GM15510 (cell line): ENCODE results near the gene ADGRE1.

Source experiments
- POLR2A ChIP-seq: IDR thresholded peaks from 3 replicates; pipeline ENCODE4 v1.6.1; 2011; ENCODE audit warnings: borderline replicate concordance; ENCODE audit not compliant: insufficient read length; ENCODE audit errors: extremely low read depth

Gene ADGRE1, protein sequence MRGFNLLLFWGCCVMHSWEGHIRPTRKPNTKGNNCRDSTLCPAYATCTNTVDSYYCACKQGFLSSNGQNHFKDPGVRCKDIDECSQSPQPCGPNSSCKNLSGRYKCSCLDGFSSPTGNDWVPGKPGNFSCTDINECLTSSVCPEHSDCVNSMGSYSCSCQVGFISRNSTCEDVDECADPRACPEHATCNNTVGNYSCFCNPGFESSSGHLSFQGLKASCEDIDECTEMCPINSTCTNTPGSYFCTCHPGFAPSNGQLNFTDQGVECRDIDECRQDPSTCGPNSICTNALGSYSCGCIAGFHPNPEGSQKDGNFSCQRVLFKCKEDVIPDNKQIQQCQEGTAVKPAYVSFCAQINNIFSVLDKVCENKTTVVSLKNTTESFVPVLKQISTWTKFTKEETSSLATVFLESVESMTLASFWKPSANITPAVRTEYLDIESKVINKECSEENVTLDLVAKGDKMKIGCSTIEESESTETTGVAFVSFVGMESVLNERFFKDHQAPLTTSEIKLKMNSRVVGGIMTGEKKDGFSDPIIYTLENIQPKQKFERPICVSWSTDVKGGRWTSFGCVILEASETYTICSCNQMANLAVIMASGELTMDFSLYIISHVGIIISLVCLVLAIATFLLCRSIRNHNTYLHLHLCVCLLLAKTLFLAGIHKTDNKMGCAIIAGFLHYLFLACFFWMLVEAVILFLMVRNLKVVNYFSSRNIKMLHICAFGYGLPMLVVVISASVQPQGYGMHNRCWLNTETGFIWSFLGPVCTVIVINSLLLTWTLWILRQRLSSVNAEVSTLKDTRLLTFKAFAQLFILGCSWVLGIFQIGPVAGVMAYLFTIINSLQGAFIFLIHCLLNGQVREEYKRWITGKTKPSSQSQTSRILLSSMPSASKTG

DNA sequence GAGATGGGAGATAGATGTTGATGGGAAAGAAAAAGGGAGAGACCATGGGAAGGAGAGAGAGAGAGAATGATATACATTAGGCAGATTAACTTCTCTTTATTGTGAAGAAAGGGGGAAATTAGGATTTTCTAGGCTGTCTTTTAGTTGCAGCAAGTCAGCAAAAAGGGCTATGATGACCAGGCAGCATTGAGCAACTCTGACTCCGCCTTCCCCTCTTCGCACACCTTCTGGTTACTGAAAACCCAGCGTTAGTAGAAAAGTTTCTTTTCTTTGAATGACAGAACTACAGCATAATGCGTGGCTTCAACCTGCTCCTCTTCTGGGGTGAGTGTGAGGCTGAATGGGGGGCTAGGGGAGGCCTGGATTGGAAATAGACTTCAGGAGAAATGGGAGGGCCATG lies at the start of gene ADGRE1:
Gene ADGRE1 (plus strand): TSS at position 264 of the 400 bp plus-strand sequence. CDS start 30 bp downstream, at position 294.
- no peak for TF ChIP-seq POLR2A

DNA sequence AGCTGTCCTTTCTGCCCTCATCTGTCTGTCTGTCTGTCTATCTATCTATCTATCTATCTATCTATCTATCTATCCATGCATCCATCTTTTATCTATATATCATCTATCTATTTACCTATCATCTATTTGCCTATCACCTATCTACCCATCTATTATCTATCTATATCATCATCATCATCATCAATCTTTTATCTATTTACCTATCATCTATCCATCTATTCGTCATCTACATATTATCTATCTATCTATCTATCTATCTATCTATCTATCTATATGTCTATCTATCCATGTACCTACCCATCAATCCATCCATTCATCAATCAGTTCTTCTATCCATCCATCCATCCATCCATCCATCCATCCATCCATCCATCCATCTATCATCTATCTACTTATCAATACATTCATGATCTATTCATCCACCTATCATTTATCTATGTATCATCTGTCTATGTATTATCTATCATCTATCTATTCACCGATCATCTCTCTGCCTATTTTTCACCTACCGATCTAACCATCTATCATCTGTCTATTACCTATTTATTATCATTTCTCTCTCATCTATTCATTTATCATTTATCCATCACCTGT lies 49.2 kb upstream of the ADGRE1 start:
- TF ChIP-seq POLR2A, result no peak

DNA sequence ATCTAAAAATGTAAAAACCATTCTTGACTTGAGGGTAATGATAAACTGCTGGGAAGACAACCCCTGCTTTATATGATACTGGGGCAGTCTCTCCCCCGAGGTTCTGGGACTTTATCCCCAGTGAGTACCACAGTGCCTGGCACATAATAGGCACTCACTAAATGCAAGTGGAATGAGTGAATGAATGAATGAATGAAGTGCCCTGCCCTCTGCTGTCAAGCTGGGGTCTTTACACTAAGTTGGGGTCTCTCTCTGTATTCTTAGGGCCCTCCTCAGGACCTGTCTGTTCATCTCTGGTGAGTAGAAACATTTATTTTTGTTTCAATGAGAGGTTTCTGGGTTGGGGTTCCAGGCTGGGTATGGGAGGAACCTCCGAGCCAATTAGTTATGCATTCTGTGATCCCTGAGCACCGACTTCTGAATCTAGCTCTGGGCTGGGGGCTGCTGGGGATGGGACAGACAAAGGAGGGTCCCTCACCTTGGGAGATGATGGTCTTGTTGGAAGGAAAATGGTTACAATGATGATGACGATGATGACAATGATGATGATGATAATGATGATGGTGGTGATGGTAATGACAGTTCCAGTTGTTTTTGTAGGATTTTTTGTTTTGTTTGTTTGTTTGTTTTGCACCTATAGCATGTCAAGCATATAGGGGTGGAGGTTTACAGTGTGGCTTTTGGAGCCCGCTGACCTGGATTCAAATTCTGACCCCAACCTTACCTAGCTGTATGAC lies 44.3 kb upstream of the ADGRE1 start:
- TF ChIP-seq POLR2A, result no peak

DNA sequence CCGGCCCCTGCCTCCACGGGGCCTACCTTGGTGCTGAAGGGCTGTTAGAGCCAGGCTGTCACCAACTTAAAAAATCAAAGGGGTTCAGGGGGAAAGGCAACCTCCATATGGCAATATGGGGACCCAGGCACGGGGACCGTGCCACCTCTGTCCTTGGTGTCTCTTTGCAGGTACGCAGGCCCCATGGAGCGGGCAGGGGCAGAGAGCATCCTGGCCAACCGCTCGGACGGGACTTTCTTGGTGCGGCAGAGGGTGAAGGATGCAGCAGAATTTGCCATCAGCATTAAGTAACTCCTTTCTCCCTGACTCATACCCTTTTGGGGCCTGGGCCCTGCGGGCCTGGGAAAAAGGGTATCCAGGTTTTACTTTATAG lies 39.6 kb upstream of the ADGRE1 start:
- no peak for TF ChIP-seq POLR2A

DNA sequence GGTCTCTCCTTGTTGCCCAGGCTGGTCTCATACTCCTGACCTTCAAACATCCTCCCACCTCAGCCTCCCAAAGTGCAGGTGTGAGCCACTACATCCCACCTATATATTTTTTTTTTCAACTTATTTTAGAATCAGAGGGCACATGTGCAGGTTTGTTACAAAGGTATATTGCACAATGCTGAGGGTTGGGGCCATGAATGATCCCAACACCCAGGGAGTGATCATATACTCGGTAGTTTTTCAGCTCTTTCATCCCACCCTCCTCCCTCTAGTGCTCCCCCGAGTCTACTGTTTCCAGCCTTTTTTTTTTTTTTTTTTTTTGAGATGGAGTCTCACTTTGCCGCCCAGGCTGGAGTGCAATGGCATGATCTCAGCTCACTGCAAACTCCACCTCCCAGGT lies 38.4 kb upstream of the ADGRE1 start:
- TF ChIP-seq POLR2A, result no peak

DNA sequence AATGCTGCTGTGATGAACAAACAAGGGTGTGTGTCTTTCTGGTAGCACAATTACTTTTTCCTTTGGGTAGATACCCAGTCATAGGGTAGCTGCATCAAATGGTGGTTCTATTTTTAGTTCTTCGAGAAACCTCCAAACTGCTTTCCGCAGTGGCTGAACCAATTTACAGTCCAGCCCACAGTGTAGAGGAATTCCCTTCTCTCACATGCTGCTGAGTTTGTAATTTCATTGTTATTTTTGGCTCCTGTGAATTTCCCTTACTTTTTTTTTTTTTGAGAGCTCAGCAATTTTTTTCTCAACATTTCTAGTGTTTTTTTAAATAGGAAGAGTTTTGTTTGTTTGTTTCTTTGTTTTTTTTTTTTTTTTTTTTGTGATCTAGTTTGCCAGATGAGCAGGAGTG lies 37.5 kb upstream of the ADGRE1 start:
- no peak for TF ChIP-seq POLR2A

DNA sequence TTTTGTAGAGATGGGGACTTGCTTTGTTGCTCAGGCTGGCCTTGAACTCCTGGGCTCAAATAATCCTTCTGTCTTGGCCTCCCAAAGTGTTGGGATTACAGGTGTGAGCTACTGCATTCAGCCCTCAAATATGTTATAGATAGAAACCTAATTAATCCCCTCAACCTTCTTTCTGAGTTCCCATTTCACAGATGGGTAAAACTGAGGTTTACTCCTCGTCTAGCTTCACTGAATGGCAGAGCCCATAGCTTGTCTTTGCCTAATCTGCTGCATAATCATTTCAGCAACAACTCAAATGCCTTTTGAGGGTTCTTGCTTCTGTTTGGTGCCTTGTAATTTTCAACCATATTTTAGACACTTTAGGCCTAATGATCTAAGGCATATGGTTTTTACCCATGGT lies 36.0 kb upstream of the ADGRE1 start:
- TF ChIP-seq POLR2A, result no peak

DNA sequence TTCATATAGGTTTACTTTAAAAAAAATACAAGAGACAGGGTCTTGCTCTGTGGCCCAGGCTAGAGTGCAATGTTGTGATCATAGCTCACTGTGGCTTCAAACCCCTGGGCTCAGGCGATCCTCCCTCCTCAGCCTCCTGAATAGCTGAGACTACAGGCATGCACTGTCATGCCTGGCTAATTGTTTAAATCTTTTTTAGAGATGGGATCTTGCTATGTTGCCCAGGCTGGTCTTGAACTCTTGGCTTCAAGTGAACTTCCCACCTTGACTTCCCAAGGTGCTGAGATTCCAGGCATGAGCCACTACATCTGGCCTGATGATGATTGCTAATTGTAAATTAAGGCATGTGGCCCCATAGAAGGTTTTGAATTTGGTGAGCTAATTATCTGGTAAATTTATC lies 35.4 kb upstream of the ADGRE1 start:
- TF ChIP-seq POLR2A, result no peak

DNA sequence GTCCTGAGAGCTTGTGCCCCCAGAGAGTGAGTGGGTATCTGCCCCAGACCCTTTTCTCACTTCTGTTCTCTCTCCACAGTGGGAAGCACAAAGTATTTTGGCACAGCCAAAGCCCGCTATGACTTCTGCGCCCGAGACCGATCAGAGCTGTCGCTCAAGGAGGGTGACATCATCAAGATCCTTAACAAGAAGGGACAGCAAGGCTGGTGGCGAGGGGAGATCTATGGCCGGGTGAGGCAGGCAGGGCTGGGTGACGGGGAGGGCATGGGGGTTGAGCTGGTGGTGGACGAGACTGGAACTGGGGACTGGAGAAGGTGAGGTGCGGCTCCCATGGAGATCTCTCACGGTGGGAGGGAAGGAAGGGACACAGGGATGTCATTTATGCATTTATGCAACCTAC lies 33.5 kb upstream of the ADGRE1 start:
- TF ChIP-seq POLR2A, result no peak

DNA sequence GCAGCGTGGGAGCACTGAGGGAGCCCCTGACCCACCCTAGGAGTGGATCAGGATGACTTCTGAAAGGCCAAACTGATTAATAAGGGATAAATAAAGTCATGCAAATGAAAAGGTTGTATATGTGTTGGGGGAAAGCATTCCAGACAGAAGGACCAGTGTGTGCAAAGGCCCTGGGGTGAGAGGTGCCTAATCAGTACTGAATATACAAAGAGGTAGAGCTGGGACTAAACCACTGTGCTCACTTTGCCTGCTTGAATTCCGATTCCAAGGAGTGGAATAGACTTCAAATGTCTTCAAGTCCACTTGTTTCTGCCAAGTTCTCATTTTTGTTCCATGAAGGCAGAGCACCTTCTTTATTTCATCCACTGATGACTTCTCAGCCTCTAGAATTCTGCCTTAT lies 32.6 kb upstream of the ADGRE1 start:
- TF ChIP-seq POLR2A, result no peak

DNA sequence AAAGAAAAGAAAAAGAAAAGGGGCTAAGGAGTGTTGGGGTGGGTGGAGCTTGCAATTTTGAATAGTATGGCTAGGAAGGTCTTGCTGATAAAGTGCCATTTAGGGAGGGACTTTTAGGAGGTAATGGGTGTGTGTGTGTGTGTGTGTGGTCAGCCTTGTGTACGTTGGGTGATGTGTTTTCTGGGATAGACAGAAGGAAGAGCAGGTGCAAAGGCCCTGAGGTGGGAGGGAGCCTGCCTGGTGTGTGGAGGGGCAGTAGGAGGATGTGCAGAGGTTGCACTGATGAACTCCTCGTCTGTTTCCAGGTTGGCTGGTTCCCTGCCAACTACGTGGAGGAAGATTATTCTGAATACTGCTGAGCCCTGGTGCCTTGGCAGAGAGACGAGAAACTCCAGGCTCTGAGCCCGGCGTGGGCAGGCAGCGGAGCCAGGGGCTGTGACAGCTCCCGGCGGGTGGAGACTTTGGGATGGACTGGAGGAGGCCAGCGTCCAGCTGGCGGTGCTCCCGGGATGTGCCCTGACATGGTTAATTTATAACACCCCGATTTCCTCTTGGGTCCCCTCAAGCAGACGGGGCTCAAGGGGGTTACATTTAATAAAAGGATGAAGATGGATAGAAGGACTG lies 30.5 kb upstream of the ADGRE1 start:
- no peak for TF ChIP-seq POLR2A

DNA sequence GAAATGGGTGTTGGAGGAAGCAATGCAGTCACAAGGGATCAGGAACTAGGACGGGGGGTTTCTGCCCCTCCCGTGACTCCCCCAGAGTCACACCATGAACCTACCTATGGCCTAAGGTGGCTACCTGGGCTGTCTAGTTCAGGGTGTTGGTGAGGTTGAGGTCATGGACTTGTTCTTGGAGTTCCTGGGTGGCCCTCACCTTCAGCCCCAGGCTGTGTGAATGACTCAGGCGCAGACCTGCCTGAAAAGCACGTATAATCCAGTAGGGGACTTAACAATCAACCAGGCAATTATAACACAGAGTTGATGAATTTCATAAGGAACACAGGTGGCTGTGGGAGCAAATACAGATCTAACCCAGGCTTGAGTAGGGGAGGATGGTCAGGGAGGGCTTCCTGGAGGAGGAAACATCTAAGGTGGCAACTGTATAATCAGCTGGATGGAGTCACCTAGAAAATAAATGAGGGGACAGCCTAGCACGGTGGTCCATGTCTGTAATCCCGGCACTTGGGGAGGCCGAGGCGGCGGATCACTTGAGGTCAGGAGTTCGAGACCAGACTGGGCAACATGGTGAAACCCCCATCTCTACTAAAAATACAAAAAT lies 25.6 kb upstream of the ADGRE1 start:
- no peak for TF ChIP-seq POLR2A

DNA sequence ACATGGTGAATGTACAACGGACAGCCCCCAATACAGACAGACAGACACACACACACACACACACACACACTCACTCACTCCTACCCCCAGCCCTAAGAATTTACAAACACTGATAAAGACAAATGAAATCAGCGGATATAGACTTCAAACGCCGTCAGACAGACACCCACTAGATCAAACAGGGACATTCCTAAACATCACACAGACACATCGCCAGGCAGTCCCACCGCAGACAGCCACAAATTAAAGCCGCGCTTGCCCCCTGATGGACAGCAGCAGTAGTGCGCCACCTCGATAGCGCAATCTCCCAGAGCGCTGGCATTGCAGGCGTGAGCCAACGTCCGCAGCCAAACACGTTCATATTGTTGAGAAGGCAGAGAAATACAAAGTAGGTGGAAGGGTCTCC lies 24.7 kb upstream of the ADGRE1 start:
- peak; percentile 23 for TF ChIP-seq POLR2A

DNA sequence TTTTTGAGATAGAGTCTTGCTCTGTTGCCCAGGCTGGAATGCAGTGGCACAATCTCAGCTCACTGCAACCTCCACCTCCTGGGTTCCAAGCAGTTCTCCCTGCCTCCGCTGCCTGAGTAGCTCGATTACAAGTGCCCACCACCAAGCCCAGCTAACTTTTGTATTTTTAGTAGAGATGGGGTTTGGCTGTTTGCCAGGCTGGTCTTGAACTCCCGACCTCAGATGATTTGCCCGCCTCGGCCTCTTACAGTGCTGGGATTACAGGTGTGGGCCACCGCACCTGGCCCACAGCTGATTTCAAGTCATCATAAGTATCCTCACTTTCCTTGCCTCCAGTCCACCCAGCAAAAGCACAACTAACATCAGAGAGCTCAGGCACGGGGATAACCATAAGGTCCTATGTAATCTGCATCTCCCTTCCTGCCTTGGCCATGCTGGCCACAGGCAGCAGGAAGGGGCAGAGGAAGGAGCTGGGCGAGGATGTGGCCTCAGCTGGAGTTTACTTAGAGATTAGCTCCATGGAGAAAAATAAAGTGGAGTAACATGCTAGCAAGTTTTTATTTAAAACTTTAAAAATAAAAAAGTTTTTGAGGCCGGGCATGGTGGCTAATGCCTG lies 22.9 kb upstream of the ADGRE1 start:
- TF ChIP-seq POLR2A, result no peak

DNA sequence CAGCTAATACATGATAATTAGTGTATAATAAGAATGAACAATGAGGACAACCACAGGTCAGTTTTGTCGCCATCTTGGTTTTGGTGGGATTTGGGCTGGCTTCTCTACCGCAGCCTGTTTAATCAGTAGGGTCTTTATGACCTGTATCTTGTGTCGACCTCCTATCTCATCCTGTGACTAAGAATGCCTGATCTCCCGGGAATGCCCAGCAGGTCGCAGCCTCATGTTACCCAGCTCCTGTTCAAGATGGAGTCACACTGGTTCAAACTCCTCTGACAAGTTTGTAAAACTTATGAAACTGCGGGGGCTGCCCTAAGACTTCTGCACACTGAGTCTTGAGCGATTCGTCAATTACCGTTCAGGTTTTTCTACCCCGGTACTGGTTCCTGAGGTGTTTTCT lies 21.5 kb upstream of the ADGRE1 start:
- no peak for TF ChIP-seq POLR2A
